ENCODE data around the gene PPA2. TPM values are rescaled to one million over a fixed set of nuclear protein-coding genes. Genes with fewer than 3 reads are reported as not detected.

PPA2 gene
- total RNA-seq, 1 donor from 2014 or later = 72.0 TPM

GRCh38 chr4:105436414-105436813 is 37.4 kb downstream of the PPA2 start:
- Histone ChIP-seq H3K36me3 (ENCODE audit: control insufficient read depth in 3 of 3, insufficient read depth in 3 of 3, low read length in 3 of 3) (peaks cover 0 to 25% (median 16%) of the 10 kb centered on the region in 3 donors), H3K9me3 (ENCODE audit: control insufficient read depth in 3 of 3, low read length in 3 of 3) (no peaks in the 10 kb centered on the region), H3K4me1 (ENCODE audit: control insufficient read depth in 3 of 3, insufficient read depth in 3 of 3, low read length in 3 of 3) (no peaks in the 10 kb centered on the region), H3K9ac (ENCODE audit: low read depth in 1 of 3, low read length in 3 of 3) (no peak overlapping the region), H3K4me3 (ENCODE audit: low read length in 3 of 3) (no peak overlapping the region), H3K27me3 (ENCODE audit: control insufficient read depth in 3 of 3, insufficient read depth in 3 of 3, low read length in 3 of 3) (no peaks in the 10 kb centered on the region), H3K27ac (ENCODE audit: low read depth, low read length) (no peak overlapping the region)

DNA sequence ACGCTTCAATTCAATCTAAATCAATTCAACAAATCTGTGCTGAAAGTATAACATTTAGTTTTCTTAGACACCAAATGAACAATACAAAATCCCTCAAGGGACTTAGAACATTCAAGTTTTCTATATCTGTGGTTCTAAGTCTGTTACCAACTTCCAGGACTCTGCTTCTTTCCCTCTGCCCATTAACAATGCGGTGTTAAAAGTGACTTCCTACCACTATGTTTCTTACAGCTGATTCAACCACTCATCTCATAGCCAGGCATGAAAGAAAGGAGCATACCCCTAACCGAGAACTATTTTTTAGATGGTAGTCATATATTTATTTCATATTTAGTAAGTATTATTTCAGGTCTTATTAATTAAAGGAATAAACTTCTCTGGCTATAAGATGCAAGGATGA is 38.9 kb downstream of the PPA2 start:
- H3K9ac ChIP-seq (ENCODE audit: low read depth in 1 of 3, low read length in 3 of 3) = no peak overlapping the region
- H3K27ac ChIP-seq (ENCODE audit: low read depth, low read length) = no peak overlapping the region

GRCh38 chr4:105433421-105433820 is 40.4 kb downstream of the PPA2 start:
- peaks cover 0 to 29% (median 16%) of the 10 kb centered on the region in 3 donors for H3K36me3 ChIP-seq (ENCODE audit: control insufficient read depth in 3 of 3, insufficient read depth in 3 of 3, low read length in 3 of 3)
- no peaks in the 10 kb centered on the region for H3K4me1 ChIP-seq (ENCODE audit: control insufficient read depth in 3 of 3, insufficient read depth in 3 of 3, low read length in 3 of 3)
- no peaks in the 10 kb centered on the region for H3K27me3 ChIP-seq (ENCODE audit: control insufficient read depth in 3 of 3, insufficient read depth in 3 of 3, low read length in 3 of 3)
- H3K9me3 ChIP-seq (ENCODE audit: control insufficient read depth in 3 of 3, low read length in 3 of 3) = no peaks in the 10 kb centered on the region
- H3K4me3 ChIP-seq (ENCODE audit: low read length in 3 of 3) = no peak overlapping the region
- no peak overlapping the region for H3K27ac ChIP-seq (ENCODE audit: low read depth, low read length)
- H3K9ac ChIP-seq (ENCODE audit: low read depth in 1 of 3, low read length in 3 of 3) = no peak overlapping the region

More for the DNA sequence above, 38.9 kb downstream of the PPA2 start:
- Histone ChIP-seq H3K4me3 (ENCODE audit: low read length in 3 of 3) (no peak overlapping the region), H3K27me3 (ENCODE audit: control insufficient read depth in 3 of 3, insufficient read depth in 3 of 3, low read length in 3 of 3) (no peaks in the 10 kb centered on the region), H3K9me3 (ENCODE audit: control insufficient read depth in 3 of 3, low read length in 3 of 3) (no peaks in the 10 kb centered on the region), H3K36me3 (ENCODE audit: control insufficient read depth in 3 of 3, insufficient read depth in 3 of 3, low read length in 3 of 3) (peaks cover 0 to 29% (median 16%) of the 10 kb centered on the region in 3 donors), H3K4me1 (ENCODE audit: control insufficient read depth in 3 of 3, insufficient read depth in 3 of 3, low read length in 3 of 3) (no peaks in the 10 kb centered on the region)

DNA sequence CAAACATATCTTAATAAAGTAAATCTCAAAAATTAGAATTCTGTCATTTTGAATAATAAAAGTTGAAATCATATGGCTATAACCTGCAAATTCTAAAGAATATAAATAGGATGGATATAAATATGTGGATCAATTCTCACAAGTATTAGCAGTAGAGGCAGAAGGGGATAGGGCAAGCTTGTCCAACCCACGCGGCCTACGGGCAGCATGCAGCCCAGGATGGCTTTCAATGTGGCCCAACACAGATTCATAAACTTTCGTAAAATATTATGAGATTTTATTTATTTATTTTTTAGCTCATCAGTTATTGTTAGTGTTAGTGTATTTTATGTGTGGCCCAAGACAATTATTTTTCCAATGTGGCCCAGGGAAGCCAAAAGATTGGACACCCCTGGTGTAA is 41.4 kb downstream of the PPA2 start:
- Histone ChIP-seq H3K27me3 (ENCODE audit: control insufficient read depth in 3 of 3, insufficient read depth in 3 of 3, low read length in 3 of 3) (no peaks in the 10 kb centered on the region), H3K4me1 (ENCODE audit: control insufficient read depth in 3 of 3, insufficient read depth in 3 of 3, low read length in 3 of 3) (no peaks in the 10 kb centered on the region), H3K27ac (ENCODE audit: low read depth, low read length) (no peak overlapping the region), H3K4me3 (ENCODE audit: low read length in 3 of 3) (no peak overlapping the region), H3K9me3 (ENCODE audit: control insufficient read depth in 3 of 3, low read length in 3 of 3) (no peaks in the 10 kb centered on the region), H3K9ac (ENCODE audit: low read depth in 1 of 3, low read length in 3 of 3) (no peak overlapping the region), H3K36me3 (ENCODE audit: control insufficient read depth in 3 of 3, insufficient read depth in 3 of 3, low read length in 3 of 3) (peaks cover 0 to 25% (median 16%) of the 10 kb centered on the region in 3 donors)

- Histone ChIP-seq H3K9me3 (ENCODE audit: control insufficient read depth in 3 of 3, low read length in 3 of 3) (no peaks in the 10 kb centered on the region), H3K27me3 (ENCODE audit: control insufficient read depth in 3 of 3, insufficient read depth in 3 of 3, low read length in 3 of 3) (no peaks in the 10 kb centered on the region), H3K4me1 (ENCODE audit: control insufficient read depth in 3 of 3, insufficient read depth in 3 of 3, low read length in 3 of 3) (no peaks in the 10 kb centered on the region), H3K4me3 (ENCODE audit: low read length in 3 of 3) (no peak overlapping the region), H3K9ac (ENCODE audit: low read depth in 1 of 3, low read length in 3 of 3) (no peak overlapping the region), H3K36me3 (ENCODE audit: control insufficient read depth in 3 of 3, insufficient read depth in 3 of 3, low read length in 3 of 3) (peaks cover 0 to 28% (median 18%) of the 10 kb centered on the region in 3 donors), H3K27ac (ENCODE audit: low read depth, low read length) (no peak overlapping the region)
Measured at GRCh38 chr4:105430811-105431210, 43.1 kb downstream of the PPA2 start.

DNA sequence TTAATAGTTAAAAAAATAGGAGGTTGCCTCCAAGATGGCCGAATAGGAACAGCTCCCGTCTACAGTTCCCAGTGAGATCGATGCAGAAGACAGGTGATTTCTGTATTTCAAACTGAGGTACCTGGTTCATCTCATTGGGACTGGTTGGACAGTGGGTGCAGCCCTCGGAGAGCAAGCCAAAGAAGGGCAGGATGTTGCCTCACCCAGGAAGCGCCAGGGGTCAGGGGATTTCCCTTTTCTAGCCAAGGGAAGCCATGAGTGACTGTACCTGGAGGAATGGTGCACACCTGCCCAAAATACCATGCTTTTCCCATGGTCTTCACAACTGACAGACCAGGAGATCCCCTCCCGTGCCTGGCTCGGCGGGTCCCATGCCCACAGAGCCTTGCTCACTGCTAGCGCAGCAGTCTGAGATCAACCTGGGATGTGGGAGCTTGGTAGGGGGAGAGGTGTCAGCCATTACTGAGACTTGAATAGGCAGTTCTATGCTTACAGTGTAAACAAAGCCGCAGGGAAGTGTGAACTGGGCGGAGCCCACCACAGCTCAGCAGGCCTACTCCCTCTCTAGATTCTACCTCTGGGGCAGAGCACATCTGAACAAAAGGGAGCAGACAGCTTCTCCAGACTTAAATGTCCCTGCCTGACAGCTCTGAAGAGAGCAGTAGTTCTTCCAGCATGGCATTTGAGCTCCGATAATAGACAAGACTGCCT is 47.5 kb downstream of the PPA2 start:
- H3K27me3 ChIP-seq (ENCODE audit: control insufficient read depth in 3 of 3, insufficient read depth in 3 of 3, low read length in 3 of 3) = no peaks in the 10 kb centered on the region
- H3K27ac ChIP-seq (ENCODE audit: low read depth, low read length) = no peak overlapping the region
- H3K4me3 ChIP-seq (ENCODE audit: low read length in 3 of 3) = no peak overlapping the region
- no peak overlapping the region for H3K9ac ChIP-seq (ENCODE audit: low read depth in 1 of 3, low read length in 3 of 3)
- no peaks in the 10 kb centered on the region for H3K4me1 ChIP-seq (ENCODE audit: control insufficient read depth in 3 of 3, insufficient read depth in 3 of 3, low read length in 3 of 3)
- peaks cover 0 to 17% (median 3%) of the 10 kb centered on the region in 3 donors for H3K36me3 ChIP-seq (ENCODE audit: control insufficient read depth in 3 of 3, insufficient read depth in 3 of 3, low read length in 3 of 3)
- H3K9me3 ChIP-seq (ENCODE audit: control insufficient read depth in 3 of 3, low read length in 3 of 3) = no peaks in the 10 kb centered on the region

- Histone ChIP-seq H3K4me1 (ENCODE audit: control insufficient read depth in 3 of 3, insufficient read depth in 3 of 3, low read length in 3 of 3) (no peaks in the 10 kb centered on the region), H3K9me3 (ENCODE audit: control insufficient read depth in 3 of 3, low read length in 3 of 3) (no peaks in the 10 kb centered on the region), H3K27ac (ENCODE audit: low read depth, low read length) (no peak overlapping the region), H3K27me3 (ENCODE audit: control insufficient read depth in 3 of 3, insufficient read depth in 3 of 3, low read length in 3 of 3) (no peaks in the 10 kb centered on the region), H3K36me3 (ENCODE audit: control insufficient read depth in 3 of 3, insufficient read depth in 3 of 3, low read length in 3 of 3) (peaks cover 0 to 13% (median 3%) of the 10 kb centered on the region in 3 donors), H3K4me3 (ENCODE audit: low read length in 3 of 3) (no peak overlapping the region), H3K9ac (ENCODE audit: low read depth in 1 of 3, low read length in 3 of 3) (no peak overlapping the region)
Measured at GRCh38 chr4:105422207-105422920, 51.5 kb downstream of the PPA2 start.

GRCh38 chr4:105417624-105418023 is 56.2 kb downstream of the PPA2 start:
- Histone ChIP-seq H3K9ac (ENCODE audit: low read depth in 1 of 3, low read length in 3 of 3) (no peak overlapping the region), H3K36me3 (ENCODE audit: control insufficient read depth in 3 of 3, insufficient read depth in 3 of 3, low read length in 3 of 3) (peaks cover 2 to 11% (median 9%) of the 10 kb centered on the region in 3 donors), H3K27me3 (ENCODE audit: control insufficient read depth in 3 of 3, insufficient read depth in 3 of 3, low read length in 3 of 3) (no peaks in the 10 kb centered on the region), H3K27ac (ENCODE audit: low read depth, low read length) (no peak overlapping the region), H3K9me3 (ENCODE audit: control insufficient read depth in 3 of 3, low read length in 3 of 3) (no peaks in the 10 kb centered on the region), H3K4me1 (ENCODE audit: control insufficient read depth in 3 of 3, insufficient read depth in 3 of 3, low read length in 3 of 3) (no peaks in the 10 kb centered on the region), H3K4me3 (ENCODE audit: low read length in 3 of 3) (no peak overlapping the region)

GRCh38 chr4:105415281-105415744 is 58.5 kb downstream of the PPA2 start:
- H3K9ac ChIP-seq (ENCODE audit: low read depth in 1 of 3, low read length in 3 of 3) = no peak overlapping the region
- no peaks in the 10 kb centered on the region for H3K9me3 ChIP-seq (ENCODE audit: control insufficient read depth in 3 of 3, low read length in 3 of 3)
- no peak overlapping the region for H3K27ac ChIP-seq (ENCODE audit: low read depth, low read length)
- H3K27me3 ChIP-seq (ENCODE audit: control insufficient read depth in 3 of 3, insufficient read depth in 3 of 3, low read length in 3 of 3) = no peaks in the 10 kb centered on the region
- H3K36me3 ChIP-seq (ENCODE audit: control insufficient read depth in 3 of 3, insufficient read depth in 3 of 3, low read length in 3 of 3) = peaks cover 2 to 11% (median 6%) of the 10 kb centered on the region in 3 donors
- no peaks in the 10 kb centered on the region for H3K4me1 ChIP-seq (ENCODE audit: control insufficient read depth in 3 of 3, insufficient read depth in 3 of 3, low read length in 3 of 3)
- H3K4me3 ChIP-seq (ENCODE audit: low read length in 3 of 3) = no peak overlapping the region

DNA sequence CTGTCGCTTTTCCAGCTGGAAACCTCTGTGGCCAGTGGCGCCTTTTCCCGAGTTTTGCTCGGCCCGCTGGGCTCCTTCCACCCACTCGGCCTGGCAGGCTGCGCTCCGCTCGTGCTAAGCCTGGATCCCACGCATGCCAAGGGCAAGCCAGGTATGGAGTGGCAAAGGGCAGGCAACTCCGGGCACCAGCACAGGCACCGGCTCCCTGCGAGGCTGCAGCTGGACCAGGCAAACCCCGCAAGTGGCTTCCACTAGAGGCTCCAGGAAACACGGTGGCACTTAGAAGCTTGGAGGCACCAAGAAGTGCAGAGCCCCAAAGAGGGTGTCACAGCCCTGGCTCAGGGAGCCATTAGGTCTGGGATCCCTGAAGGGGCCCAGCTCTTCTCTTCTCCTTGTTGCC is 59.5 kb downstream of the PPA2 start:
- H3K9ac ChIP-seq (ENCODE audit: low read depth in 1 of 3, low read length in 3 of 3) = no peak overlapping the region
- H3K4me1 ChIP-seq (ENCODE audit: control insufficient read depth in 3 of 3, insufficient read depth in 3 of 3, low read length in 3 of 3) = no peaks in the 10 kb centered on the region
- peaks cover 2 to 11% (median 6%) of the 10 kb centered on the region in 3 donors for H3K36me3 ChIP-seq (ENCODE audit: control insufficient read depth in 3 of 3, insufficient read depth in 3 of 3, low read length in 3 of 3)
- no peak overlapping the region for H3K27ac ChIP-seq (ENCODE audit: low read depth, low read length)
- H3K9me3 ChIP-seq (ENCODE audit: control insufficient read depth in 3 of 3, low read length in 3 of 3) = no peaks in the 10 kb centered on the region
- no peaks in the 10 kb centered on the region for H3K27me3 ChIP-seq (ENCODE audit: control insufficient read depth in 3 of 3, insufficient read depth in 3 of 3, low read length in 3 of 3)
- no peak overlapping the region for H3K4me3 ChIP-seq (ENCODE audit: low read length in 3 of 3)
